ENCODE results near the gene FHAD1.
A peak's percentile ranks its signal among the peaks of the same experiment; 100 is the strongest.

Gene FHAD1

DNA sequence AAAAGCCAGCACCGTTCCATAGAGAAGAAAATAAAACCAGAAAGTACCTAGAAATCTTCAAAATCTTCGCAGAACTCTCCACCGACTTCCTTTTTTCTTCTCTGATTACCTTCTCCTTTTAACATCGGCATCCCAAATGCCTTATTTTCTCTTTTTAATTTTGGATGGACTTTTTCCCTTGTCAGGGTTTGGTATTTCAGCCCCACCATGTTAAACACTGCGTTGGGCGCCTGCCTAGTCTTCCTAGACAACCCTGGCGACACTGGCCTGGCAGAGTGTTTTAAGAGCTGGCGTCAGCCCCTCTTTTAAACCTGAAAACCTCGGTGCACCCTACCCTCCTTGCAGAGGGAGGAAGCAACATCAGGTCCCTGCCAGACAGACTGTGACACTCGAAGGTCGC lies 96.7 kb downstream of the FHAD1 start:
- DNase-seq (ENCODE audit: low read depth in 3 of 3, low spot score in 1 of 3) = no peak

DNA sequence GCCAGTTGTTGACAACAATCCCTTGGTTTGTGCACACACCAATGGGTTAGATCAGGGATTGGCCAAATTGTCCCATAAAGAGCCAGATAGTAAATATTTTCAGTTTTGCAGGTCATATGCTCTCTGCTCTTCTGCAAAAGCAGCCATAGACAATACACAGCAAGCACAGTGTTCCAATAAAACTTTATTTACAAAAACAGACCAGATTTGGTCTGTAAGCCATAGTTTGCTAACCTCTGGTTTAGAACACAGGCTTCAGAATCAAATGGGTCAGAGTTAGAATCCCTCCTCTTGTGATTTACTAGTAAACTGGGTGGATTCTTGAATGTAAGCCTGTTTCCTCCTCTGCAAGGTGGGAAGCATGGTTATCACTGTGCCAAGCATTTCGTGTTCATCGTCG lies 97.4 kb downstream of the FHAD1 start:
- no peak for DNase-seq (ENCODE audit: low read depth in 3 of 3, low spot score in 1 of 3)

DNA sequence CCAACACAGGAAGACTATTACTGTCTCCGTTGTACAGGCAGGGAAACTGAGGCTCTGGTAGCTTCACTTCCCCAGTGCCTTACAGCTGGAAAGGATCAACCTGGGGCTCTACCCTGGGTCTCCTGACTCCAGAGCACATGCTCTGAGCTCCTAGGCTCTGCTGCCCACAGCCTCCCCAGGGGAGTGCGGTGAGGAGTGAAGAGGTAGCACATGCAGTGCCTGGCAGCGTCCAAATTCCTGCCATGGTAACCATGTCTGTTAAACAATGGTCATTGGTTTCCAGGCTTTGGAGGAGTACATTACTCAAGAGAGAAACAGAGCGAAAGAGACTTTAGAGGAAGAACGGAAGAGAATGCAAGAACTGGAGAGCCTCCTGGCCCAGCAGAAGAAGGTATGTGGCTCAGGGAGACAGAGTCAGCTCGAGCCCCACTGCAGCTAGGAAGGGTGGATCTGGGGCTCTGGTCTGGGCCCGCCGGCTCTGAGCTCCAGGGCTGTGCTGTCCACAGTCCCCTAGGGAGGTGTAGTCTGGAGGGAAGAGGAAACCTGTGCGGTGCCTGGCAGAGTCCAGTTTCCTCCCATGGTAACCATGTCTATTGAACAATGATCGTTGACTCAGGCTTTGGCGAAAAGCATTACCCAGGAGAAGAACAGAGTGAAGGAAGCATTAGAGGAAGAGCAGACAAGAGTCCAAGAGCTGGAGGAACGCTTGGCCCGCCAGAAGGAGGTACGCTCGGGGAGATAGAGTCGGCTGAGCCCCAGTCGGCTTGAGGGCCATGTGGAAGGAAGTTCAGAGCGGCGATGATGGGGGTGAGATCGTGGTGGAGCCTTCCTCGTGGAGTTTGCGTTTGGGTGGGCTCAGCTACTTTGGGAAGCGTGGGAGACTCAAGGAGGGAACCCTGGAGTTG lies 98.0 kb downstream of the FHAD1 start:
- no peak for DNase-seq (ENCODE audit: low read depth in 3 of 3, low spot score in 1 of 3)

DNA sequence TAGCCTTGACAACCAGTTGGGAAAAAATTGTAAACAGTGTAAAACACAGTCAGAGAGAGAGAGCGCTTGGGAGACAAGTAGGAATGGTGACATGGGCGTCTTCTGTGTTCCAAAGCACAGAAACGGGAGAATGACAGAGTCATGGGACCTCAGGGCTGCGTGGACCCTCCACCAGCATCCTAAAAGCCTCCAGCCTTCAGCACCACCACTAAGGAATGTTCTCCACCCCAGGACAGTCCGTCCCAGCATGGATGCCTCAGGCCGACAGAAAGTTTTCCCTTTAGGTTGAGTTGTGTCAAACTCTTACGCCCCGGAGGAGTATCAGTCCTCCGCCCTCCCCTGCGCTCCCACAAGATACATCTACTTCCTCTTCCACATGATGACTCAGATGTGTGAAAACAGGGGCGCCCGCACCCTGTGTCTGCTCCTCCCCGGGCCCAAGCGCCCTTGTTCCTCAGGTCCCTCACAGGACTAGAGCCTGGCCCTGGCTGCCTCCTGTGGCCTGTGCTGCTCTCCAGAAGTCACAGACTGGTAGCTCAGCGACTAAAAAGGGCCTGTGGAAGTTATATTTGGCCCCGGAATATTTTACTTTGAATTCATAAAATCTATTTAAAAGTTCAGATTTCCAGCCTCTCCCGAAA lies 98.8 kb downstream of the FHAD1 start:
- peak in 2 of 3 donors; percentile 14 to 36 for DNase-seq (ENCODE audit: low read depth in 3 of 3, low spot score in 1 of 3)

DNA sequence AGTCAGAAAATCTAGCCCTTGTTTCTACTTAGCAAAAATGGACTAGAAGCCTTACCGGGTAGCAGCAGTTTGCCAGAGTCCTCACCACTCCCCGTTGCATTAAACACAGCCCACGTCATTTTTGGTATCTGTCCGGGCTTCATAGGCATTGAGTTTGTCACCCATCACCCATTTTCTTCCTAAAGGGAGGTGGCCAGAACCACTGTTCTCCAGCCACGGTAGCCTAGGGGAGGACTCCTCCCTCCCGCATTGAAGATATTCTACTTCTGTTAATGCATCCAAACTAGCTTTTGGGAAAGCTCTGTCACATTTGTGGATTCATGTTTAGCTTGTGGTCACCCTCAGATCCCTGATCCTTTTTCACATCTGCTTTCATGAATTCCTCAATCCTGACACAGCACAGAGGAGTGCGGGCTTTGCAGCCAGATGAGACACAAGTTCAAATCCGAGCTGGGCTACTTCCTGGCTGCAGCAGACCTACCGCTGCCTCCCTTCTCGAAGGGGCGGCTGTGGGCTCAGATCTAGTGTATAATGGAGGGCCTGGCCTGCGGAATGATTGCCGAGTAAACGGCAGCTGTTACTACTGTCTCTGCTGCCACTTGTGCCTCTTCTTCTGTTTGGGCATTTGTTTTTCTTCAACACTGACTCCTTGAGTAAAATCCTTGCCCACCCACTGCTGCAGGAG lies 99.5 kb downstream of the FHAD1 start:
- no peak for DNase-seq (ENCODE audit: low read depth in 3 of 3, low spot score in 1 of 3)

DNA sequence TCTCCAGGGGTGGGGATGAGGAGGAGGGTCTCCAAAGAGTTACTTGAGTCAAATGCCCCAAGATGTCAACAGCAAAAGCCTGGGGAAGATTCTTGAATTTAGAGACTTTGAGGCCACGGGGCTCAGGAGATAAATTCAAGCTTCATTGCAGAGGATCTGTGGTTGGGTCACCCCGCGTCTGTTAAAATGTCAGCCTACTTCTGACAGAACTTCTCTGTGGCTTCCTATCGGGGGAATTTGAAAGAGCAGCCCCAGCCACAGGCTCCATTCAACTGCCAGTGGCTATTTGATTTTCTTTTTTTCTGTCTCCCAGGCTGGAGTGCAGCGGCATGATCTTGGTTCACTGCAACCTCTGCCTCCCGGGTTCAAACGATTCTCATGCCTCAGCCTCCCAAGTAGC lies 100.2 kb downstream of the FHAD1 start:
- no peak for DNase-seq (ENCODE audit: low read depth in 3 of 3, low spot score in 1 of 3)

DNA sequence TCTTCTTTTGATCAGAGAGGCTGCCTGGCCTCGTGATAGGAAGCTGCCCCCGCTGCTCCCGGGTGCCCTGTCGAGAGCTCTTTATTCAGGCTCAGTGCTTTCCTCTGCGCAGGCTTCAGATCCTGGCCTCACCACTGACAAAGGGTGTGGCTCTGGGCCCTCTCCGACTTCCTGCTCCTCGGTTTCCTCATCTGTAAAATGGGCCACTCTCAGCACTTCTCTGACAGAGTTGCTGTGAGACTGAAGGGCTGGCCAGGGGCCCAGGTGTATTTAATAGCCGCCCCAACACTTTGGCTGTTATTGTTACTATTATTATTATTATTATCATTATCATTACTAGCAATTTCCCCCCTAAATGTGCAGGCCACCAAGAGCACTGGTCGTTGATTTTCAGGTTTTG lies 101.6 kb downstream of the FHAD1 start:
- no peak for DNase-seq (ENCODE audit: low read depth in 3 of 3, low spot score in 1 of 3)

DNA sequence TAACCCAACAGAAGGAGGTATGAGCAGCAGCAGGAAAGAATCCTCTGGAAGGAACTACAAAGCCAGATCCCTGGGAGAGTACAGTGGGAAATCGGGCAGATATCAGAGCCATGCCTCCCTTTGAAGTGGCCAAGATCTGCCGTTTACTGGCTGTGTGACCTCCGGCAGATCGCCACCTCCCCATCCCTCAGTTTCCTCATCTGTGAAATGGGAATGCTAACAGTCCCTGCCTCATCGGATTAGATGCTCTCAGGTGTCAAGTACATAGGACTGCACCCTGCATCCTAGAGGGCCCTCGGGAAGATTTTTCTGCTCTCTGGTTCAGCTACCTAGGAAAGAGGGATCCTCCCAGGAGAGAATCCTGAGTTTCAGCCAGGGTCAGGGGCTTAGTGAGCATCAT lies 102.1 kb downstream of the FHAD1 start:
- DNase-seq (ENCODE audit: low read depth in 3 of 3, low spot score in 1 of 3) = no peak

DNA sequence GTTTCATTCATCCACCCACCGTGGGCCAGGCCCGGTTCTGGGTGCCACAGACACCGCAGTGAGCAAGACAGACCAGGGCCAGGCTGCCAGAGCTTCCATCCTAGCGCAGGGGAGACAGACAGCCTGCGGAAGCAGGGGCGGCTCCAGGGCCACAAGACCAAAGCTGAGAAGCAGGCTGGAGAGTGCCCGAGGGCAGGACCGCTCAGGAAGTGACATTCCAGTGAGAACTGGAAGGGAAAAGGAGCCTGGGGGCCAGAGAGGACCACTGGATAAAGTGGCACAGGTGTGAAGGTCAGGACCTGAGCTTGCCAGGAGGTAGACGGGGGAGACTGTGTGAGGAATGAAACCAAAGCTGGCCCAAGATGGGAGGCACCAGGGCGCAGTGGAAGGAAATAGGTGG lies 103.1 kb downstream of the FHAD1 start:
- no peak for DNase-seq (ENCODE audit: low read depth in 3 of 3, low spot score in 1 of 3)

DNA sequence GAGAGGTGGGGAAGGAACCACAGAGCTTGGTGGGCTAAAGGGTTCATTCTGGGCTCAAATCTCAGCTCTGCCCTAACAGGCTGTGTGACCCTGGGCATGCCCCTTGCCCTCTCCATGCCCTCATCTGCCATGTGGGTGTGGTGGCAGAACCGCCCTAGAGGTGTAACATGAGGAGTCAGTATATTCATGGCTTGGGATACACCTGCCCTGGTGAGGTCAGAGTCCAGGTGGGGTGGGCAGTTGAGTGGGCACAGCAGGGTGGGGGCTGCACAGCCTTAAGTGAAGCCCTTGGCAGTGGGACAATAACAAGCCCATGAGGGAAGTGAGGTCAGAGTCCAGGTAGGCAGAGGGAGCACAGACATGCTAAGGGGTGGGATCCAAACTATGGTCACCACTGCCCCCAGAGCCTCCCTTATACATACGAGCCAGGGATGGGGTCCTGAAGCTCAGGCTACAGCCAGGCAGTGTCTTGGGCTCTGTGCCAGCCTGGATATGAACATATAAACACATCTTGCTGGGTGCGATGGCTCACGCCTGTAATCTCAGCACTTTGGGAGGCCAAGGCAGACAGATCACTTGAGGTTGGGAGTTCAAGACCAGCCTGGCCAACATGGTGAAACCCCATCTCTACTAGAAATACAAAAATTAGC lies 103.7 kb downstream of the FHAD1 start:
- no peak for DNase-seq (ENCODE audit: low read depth in 3 of 3, low spot score in 1 of 3)

DNA sequence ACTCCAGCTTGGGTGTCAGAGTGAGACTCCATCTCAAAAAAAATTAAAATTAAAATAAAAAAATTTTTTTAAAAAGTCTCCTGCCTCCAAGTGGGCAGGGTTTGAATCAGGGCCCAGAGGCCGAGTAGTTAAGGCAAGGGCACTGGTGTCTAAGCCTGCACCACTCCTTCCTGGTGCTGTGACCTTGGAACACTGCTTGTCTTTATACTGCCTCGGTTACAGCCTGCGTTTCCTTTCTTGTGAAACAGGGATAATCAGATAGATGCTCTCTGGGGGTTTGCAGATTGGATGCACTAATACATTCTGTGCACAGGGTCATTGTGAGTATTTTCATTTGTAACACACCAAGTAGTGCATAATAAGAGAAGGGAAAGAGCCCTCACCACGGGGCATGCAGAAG lies 104.3 kb downstream of the FHAD1 start:
- DNase-seq (ENCODE audit: low read depth in 3 of 3, low spot score in 1 of 3) = no peak

DNA sequence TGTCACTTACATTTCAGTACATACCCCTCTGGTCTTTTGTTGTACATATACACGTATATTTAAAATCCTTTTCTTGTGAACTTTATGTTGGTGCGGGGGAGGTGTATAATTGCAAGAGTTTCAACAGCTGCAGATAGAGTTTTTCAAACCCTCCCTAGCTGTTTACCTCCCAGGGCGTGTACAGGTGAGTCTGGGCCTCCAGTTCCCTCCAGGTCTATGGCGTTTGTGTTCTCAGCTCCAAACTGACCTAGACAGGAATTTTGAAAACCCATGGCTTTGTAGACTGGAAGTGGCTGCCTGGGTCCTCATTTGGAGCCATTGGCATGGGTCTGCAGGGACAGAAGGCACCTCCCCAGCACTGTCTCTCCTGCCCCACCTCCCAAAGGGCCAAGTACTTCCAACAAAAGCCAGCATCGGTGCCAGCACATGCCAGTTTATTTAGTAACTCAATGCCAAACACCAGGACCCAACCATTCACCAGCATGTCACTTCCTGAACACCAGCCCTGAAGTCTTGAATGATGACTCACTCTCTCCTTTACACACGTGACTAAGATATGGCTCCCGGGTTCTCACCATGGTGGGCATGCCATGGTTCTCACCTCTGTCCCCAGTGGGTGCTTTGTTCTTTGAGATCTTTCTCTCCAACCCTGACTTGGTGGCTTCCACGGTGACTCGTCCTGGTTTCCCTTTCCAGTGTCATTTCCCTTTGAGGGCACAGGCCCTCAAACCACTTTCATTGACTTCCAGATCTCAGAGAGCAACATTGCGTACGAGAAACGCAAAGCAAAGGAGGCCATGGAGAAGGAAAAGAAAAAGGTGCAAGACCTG lies 105.3 kb downstream of the FHAD1 start:
- DNase-seq (ENCODE audit: low read depth in 3 of 3, low spot score in 1 of 3) = no peak

DNA sequence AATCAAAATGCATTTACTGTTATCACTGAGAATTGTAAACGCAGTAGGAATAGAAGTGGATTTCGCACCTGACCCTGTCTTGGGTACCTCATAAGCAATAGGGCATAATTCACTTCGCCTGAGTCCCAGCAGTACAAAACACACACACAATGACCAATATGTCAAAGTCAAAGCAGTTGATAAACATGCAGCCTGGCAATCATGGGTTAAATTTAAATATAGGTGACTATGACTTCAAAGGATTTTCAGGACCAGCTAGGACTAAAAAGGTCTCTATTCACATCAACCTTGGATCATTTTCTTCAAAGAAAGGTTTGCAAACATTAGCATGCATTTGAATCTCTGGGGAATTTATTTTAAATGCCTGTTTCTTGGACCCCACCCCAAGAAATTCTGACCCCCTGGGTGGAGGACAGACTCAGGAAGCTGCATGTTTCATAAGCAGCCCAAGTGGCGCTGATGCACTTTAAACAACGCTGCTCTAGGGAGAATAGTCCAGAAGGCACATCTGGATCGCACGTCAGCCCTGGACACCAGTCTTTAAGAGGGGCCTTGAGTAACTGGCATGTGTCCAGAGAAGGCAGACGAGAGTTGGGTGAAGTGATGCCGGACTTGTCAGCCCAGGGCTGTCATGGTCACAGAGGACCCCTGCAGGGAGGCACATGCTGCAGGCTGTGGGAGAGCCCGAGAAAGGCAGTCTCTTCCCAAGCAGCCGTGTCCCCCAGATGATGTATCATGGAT lies 107.0 kb downstream of the FHAD1 start:
- DNase-seq (ENCODE audit: low read depth in 3 of 3, low spot score in 1 of 3) = no peak

DNA sequence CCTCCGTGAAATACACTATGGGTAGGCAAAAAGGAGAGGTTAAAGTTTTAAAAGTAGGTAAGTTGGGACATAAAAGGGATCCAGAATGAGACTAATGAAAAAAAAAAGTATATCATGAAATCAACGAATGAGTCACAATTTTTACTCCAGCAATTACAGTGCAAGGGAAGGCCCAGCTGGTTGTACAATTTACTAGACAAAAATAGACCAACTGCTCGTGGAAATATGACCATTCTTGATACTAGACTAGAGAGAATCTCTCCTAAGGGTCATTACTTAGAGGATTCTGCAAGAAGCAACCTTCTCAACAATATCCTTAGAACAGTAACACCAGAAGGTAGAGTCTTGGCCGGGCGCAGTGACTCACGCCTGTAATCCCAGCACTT lies 107.5 kb downstream of the FHAD1 start:
- DNase-seq (ENCODE audit: low read depth in 3 of 3, low spot score in 1 of 3) = no peak

DNA sequence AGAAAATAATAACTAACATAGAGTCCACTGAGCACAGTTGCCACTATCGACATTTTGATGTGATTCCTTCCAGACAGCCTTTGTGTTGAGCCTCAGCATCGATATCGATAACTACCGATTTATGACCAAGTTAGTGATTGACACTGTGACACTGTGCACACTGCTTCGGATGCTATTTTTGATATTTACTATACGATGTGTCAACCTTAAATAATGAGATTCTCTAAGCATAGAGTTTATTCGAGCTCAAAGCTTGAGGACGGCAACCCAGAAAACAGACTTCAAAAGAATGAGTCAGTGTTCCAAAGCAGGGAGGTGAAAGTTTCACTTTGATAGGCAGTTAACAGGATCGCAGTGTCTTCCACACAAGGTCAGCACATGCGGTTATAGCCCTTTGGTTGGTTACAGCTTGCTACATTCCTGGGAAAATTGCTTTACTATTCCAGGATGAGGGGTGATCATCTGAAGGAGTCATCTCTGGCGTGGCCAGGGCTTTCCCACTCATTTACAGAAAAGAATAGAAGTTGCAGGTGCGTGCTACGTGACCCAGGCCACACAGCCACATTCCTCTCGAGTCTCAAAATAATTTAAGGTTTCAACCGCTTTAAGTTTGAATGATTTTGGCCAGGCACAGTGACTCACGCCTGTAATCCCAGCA lies 109.1 kb downstream of the FHAD1 start:
- DNase-seq (ENCODE audit: low read depth in 3 of 3, low spot score in 1 of 3) = no peak

DNA sequence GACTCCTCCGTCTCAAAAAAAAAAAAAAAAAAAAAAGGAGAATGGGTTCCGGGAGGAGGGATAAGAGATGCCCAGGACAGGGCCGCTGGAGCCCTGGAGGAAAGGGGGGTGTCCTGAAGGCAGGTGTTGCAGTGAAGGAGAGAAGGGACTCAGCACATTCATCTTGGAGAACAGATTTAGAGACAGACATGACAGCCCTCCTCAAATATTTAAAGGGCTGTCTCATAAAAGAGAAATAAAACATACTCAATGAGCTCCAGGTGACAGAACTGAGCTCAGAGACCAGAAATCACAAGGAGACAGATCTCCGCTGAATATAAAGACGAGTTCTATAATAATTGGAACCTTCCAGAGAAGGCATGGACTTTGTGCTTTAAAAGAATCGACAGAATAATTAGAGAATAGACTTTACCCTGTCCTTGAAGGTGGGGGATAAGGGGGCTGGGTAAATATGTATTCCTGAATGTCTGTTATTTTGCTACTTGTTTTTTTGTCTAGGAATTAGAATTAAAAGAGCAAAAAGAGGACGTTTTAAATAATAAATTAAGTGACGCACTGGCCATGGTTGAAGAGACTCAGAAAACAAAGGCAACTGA lies 110.7 kb downstream of the FHAD1 start:
- DNase-seq (ENCODE audit: low read depth in 3 of 3, low spot score in 1 of 3) = no peak

DNA sequence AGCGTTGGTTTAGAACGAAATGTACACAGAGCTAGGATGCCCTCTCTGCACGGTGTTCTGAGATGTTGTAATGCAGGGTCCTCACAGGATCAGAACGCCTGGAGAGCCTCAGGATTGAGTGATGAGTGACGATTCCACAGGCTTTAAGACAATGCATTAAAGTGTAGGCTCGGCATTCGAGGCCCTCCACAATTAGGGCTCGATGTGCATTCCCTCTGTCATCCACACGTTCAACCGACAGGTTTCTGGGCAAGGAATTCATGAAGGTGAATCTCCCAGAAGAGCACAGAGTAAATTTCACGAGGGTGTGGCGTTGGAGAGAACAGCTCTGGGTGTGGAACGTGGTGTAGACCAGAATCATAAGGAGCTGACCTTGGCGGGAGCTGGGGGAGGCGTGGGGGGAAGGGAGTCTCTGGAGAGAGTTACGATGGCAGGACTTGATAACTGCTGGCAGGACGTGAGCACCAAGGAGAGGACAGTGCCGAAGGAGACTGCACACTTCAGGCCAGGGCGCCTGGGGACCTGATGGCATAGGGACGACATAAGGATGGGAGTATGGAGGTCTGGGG lies 111.6 kb downstream of the FHAD1 start:
- no peak for DNase-seq (ENCODE audit: low read depth in 3 of 3, low spot score in 1 of 3)

DNA sequence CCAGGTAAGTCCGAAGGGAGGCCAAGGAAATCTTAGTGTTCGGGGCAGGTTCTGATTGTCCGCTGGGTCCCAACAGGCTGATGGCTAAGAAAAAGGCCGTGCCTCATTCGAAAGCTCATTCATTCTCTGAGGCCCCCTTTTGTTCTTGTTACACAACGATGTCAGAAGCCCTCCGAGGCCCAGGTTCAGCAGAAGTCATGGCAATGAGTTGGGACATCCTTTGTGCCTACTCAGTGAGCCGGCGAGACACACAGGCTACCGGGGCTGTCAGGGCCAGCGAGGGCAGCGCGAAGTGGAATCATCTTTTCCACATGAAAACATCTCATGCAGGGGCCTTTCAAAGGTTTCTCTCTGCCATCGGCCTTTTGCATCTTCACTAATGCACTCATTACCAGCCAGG lies 113.7 kb downstream of the FHAD1 start:
- no peak for DNase-seq (ENCODE audit: low read depth in 3 of 3, low spot score in 1 of 3)
